IMR-90 (cell line): ENCODE results near the gene CDK17. TPM values are rescaled to one million over a fixed set of nuclear protein-coding genes. Genes with fewer than 3 reads are reported as not detected.
A peak's percentile ranks its signal among the peaks of the same experiment; 100 is the strongest.

Experiments
- ATAC-seq: fragments of 200-7000 bp; cut with Tn5 transposase; 2 replicates; pipeline ENCODE4 v1.9.1; 2020; ENCODE audit warnings: low read depth, mild to moderate bottlenecking, moderate library complexity
- BruUV-seq: library from RNA; stranded (reverse); fragments of 400-500 nt; replicated peaks from 2 replicates; lab custom pipeline; 2021; lab: Mats Ljungman, UMichigan
- CTCF ChIA-PET: fragments of 300-600 bp; formaldehyde crosslinking; extraction: SDS; loops from one replicate; lab custom pipeline; 2021; ENCODE audit warnings: antibody characterized with exemption; lab: Yijun Ruan, JAX
- POLR2A ChIA-PET: fragments of 300-600 bp; sonication (Branson Sonifier 250); formaldehyde crosslinking; loops from one replicate; lab custom pipeline; 2022; ENCODE audit warnings: antibody characterized with exemption; ENCODE audit not compliant: unreplicated experiment; lab: Charles Lee
- DNase-seq: peaks from one replicate; pipeline ENCODE4 v3.0.0; 2013
- H2AFZ ChIP-seq: replicated peaks from 2 replicates; pipeline ENCODE3; 2013; ENCODE audit warnings: low read length, mild to moderate bottlenecking; ENCODE audit not compliant: poor library complexity
- H2AK5ac ChIP-seq: 2 replicates; pipeline ENCODE4 v1.6.1; 2013; ENCODE audit warnings: low read depth, low read length, inconsistent platforms
- H2AK9ac ChIP-seq: replicated peaks from 2 replicates; pipeline ENCODE3; 2013; ENCODE audit warnings: mild to moderate bottlenecking, low read depth, low read length, moderate library complexity; ENCODE audit not compliant: poor library complexity
- H2BK120ac ChIP-seq: 2 replicates; pipeline ENCODE4 v1.6.1; 2013; ENCODE audit warnings: low read depth, low read length, inconsistent platforms
- H2BK15ac ChIP-seq: 3 replicates; pipeline ENCODE4 v1.6.1; 2013; ENCODE audit warnings: low read depth, low read length, inconsistent platforms
- H2BK20ac ChIP-seq: 2 replicates; pipeline ENCODE4 v1.6.1; 2013; ENCODE audit warnings: low read depth, mild to moderate bottlenecking, inconsistent platforms, low read length, moderate library complexity
- H2BK5ac ChIP-seq: 2 replicates; pipeline ENCODE4 v1.6.1; 2013; ENCODE audit warnings: mild to moderate bottlenecking, low read depth, low read length, inconsistent platforms; ENCODE audit not compliant: poor library complexity, severe bottlenecking
- H3K14ac ChIP-seq: replicated peaks from 2 replicates; pipeline ENCODE4 v1.6.1; 2013; ENCODE audit warnings: low read depth, low read length, inconsistent platforms
- H3K18ac ChIP-seq: 2 replicates; pipeline ENCODE4 v1.6.1; 2013; ENCODE audit warnings: low read depth, low read length, control low read depth
- H3K23ac ChIP-seq: 2 replicates; pipeline ENCODE4 v1.6.1; 2013; ENCODE audit warnings: low read depth, low read length, inconsistent platforms
- H3K27ac ChIP-seq: 2 replicates; pipeline ENCODE4 v1.5.1; 2013; ENCODE audit warnings: mild to moderate bottlenecking, control low read depth, low read length; ENCODE audit not compliant: insufficient read depth
- H3K27me3 ChIP-seq: 2 replicates; pipeline ENCODE4 v1.6.1; 2013; ENCODE audit warnings: low read length; ENCODE audit not compliant: control insufficient read depth, insufficient read depth
- H3K36me3 ChIP-seq: 2 replicates; pipeline ENCODE4 v1.6.1; 2013; ENCODE audit warnings: low read length, mixed read lengths; ENCODE audit not compliant: control insufficient read depth, insufficient read depth
- H3K4ac ChIP-seq: 2 replicates; pipeline ENCODE4 v1.6.1; 2013; ENCODE audit warnings: low read depth, low read length, inconsistent platforms
- H3K4me1 ChIP-seq: 2 replicates; pipeline ENCODE4 v1.6.1; 2013; ENCODE audit warnings: low read length, mixed read lengths; ENCODE audit not compliant: control insufficient read depth, insufficient read depth
- H3K4me2 ChIP-seq: 2 replicates; pipeline ENCODE4 v1.6.1; 2013; ENCODE audit warnings: low read depth, mild to moderate bottlenecking, control low read depth, low read length, moderate library complexity
- H3K4me3 ChIP-seq: 2 replicates; pipeline ENCODE4 v1.5.1; 2013; ENCODE audit warnings: low read depth, mild to moderate bottlenecking, control low read depth, low read length, moderate library complexity; ENCODE audit not compliant: insufficient read depth
- H3K56ac ChIP-seq: 2 replicates; pipeline ENCODE4 v1.6.1; 2013; ENCODE audit warnings: low read length, inconsistent platforms; ENCODE audit not compliant: insufficient read depth; ENCODE audit errors: extremely low read depth
- H3K79me1 ChIP-seq, 2 experiments: 2 replicates each; pipeline ENCODE4 v1.6.1; 2013; ENCODE audit warnings: low read length in 2 of 2, inconsistent platforms in 1 of 2, low read depth in 1 of 2
- H3K9ac ChIP-seq: 2 replicates; pipeline ENCODE4 v1.6.1; 2013; ENCODE audit warnings: low read depth, low read length, control low read depth
- H3K9me1 ChIP-seq: 2 replicates; pipeline ENCODE4 v1.6.1; 2013; ENCODE audit warnings: low read length, inconsistent platforms; ENCODE audit not compliant: insufficient read depth
- H3K9me3 ChIP-seq: 2 replicates; pipeline ENCODE4 v1.6.1; 2013; ENCODE audit warnings: low read length; ENCODE audit not compliant: control insufficient read depth, insufficient read depth
- H4K20me1 ChIP-seq: 2 replicates; pipeline ENCODE4 v1.6.1; 2013; ENCODE audit warnings: low read length, inconsistent platforms; ENCODE audit not compliant: insufficient read depth
- H4K5ac ChIP-seq: 2 replicates; pipeline ENCODE4 v1.6.1; 2013; ENCODE audit warnings: mild to moderate bottlenecking, low read depth, low read length, control low read depth
- H4K8ac ChIP-seq, 2 experiments: 2 replicates each; pipeline ENCODE4 v1.6.1; 2013; ENCODE audit warnings: low read depth in 2 of 2, low read length in 2 of 2, control low read depth in 1 of 2, inconsistent platforms in 1 of 2
- H4K91ac ChIP-seq: 2 replicates; pipeline ENCODE4 v1.6.1; 2013; ENCODE audit warnings: low read depth, low read length, inconsistent platforms; ENCODE audit not compliant: insufficient read depth
- CEBPB ChIP-seq: IDR thresholded peaks from 2 replicates; pipeline ENCODE4 v1.6.1; 2012; ENCODE audit warnings: low read depth, low read length, improper control_type of control experiment
- SMC3 ChIP-seq: fragments of 150-350 bp; IDR thresholded peaks from 2 replicates; pipeline ENCODE4 v1.6.1; 2016; ENCODE audit warnings: low read depth, mild to moderate bottlenecking, antibody characterized with exemption, low read length, moderate library complexity
- WGBS, 2 experiments: methylation state at CpG; one replicate each; pipeline versions ENCODE4 v1.1.5 to v1.1.7; 2013; ENCODE audit warnings: missing lambda C conversion rate in 2 of 2; ENCODE audit not compliant: insufficient read length in 1 of 2; ENCODE audit errors: extremely low coverage in 2 of 2; 5-methylcytosine and 5-hydroxymethylcytosine counted together
- dilution Hi-C: fragments of 300-500 bp; cut with HindIII; formaldehyde crosslinking; loops from one replicate; pipeline ENCODE4 v1.14.3; 2018; ENCODE audit warnings: low sequenced_read_pairs; ENCODE audit not compliant: unreplicated experiment
- in situ Hi-C: fragments of 300-500 bp; cut with MboI; formaldehyde crosslinking; loops from 3 replicates; pipeline ENCODE4 v1.14.3; 2019; ENCODE audit warnings: low sequenced_read_pairs, inconsistent platforms, mixed read lengths
- intact Hi-C: fragments of 100-400 bp; cut with micrococcal nuclease; formaldehyde crosslinking; loops from 2 replicates; pipeline ENCODE4 v1.10.0; 2022
- polyA plus RNA-seq, 3 experiments: library from polyadenylated mRNA; depleted of rRNA; stranded (reverse); fragments of >200 nt; gene quantifications; 2 replicates each; pipeline ENCODE4 v1.2.3, GENCODE V29; 2012; ENCODE audit warnings: low replicate concordance in 1 of 3
- total RNA-seq: library from RNA; depleted of rRNA; stranded (reverse); fragments of >200 nt; gene quantifications from 2 replicates; pipeline ENCODE4 v1.2.3, GENCODE V29; 2012

CDK17 gene
- total and polyA plus RNA-seq, 2 of the 4 experiments (the other 2 are of a cell fraction), result 14.5 to 50.2 TPM

GRCh38 chr12:96271469-96272199 lies 128.6 kb downstream of the CDK17 start:
- Histone ChIP-seq H3K9ac (no peak overlapping the region), H3K79me1 (peaks cover 27 to 35% of the 10 kb centered on the region in 2 experiments), H2BK120ac (no peak overlapping the region), H3K56ac (no peak overlapping the region), H2AK9ac (no peak overlapping the region), H4K8ac (peak overlapping the region in 1 of 2 experiments; percentile 12; a peak in 1 of 4 replicates), H3K4ac (0 out of 2 replicates have a peak overlapping the region, but pooled peaks have one; percentile 44), H3K27ac (peak overlapping the region; percentile 58; the same call in 1 of the 2 replicates), H3K9me1 (no peaks in the 10 kb centered on the region; the same call in none of the 2 replicates), H3K23ac (no peak overlapping the region), H2AK5ac (no peak overlapping the region), H2AFZ (no peak overlapping the region), H4K91ac (no peak overlapping the region; the same call in 1 of the 2 replicates), H4K20me1 (peaks cover 4% of the 10 kb centered on the region; the same call in 1 of the 2 replicates), H3K4me2 (no peak overlapping the region), H2BK15ac (no peak overlapping the region), H3K14ac (no peak overlapping the region), H3K36me3 (peaks cover 24% of the 10 kb centered on the region), H4K5ac (peak overlapping the region; percentile 48; the same call in 1 of the 2 replicates), H3K4me3 (no peak overlapping the region), H2BK20ac (0 out of 2 replicates have a peak overlapping the region, but pooled peaks have one; percentile 5), H3K18ac (peak overlapping the region; percentile 29; the same call in 1 of the 2 replicates), H3K4me1 (peaks cover 5% of the 10 kb centered on the region), H2BK5ac (peak overlapping the region; percentile 48), H3K9me3 (no peaks in the 10 kb centered on the region), H3K27me3 (no peaks in the 10 kb centered on the region)
- peak; percentile 65 for DNase-seq
- CTCF ChIA-PET, result interaction anchor here (1.6 kb wide), 1 partner anchor 8 kb away, joined by 5 read pairs; no protein-coding TSS in a partner anchor
- BruUV-seq, result no TSS peak
- 100% methylated on average over 1 of the region's 8 CpGs for WGBS, 2 experiments
- TF ChIP-seq SMC3 (no peak), CEBPB (peak; percentile 32; the same call in 1 of the 2 replicates)
- dilution Hi-C loops (no loop called here), in situ Hi-C loops (no loop called here), intact Hi-C loops (loop anchor here (10.0 kb wide), 1 partner anchor 123 kb away; no protein-coding TSS in a partner anchor)
- POLR2A ChIA-PET, result no interaction called here
- ATAC-seq, result no peak
